ENCODE results near the gene LYRM7.
"Not testable (repeated sequence)": the region's sequence is repeated elsewhere in the genome, so short reads cannot be mapped to it uniquely, and the experiment has no call there.

LYRM7 gene

GRCh38 chr5:131221888-131222287 lies 51.1 kb downstream of the LYRM7 start:
- no peak for DNase-seq

- DNase-seq, result no peak
These were observed 52.0 kb downstream of the LYRM7 start for GRCh38 chr5:131222731-131223130.

GRCh38 chr5:131223751-131224386 lies 53.1 kb downstream of the LYRM7 start:
- no peak for DNase-seq

GRCh38 chr5:131224387-131225201 lies 53.9 kb downstream of the LYRM7 start:
- DNase-seq, result no peak

GRCh38 chr5:131225282-131225974 lies 54.7 kb downstream of the LYRM7 start:
- no peak for DNase-seq

GRCh38 chr5:131226899-131227298 lies 56.2 kb downstream of the LYRM7 start:
- no peak for DNase-seq

- DNase-seq, result no peak
These were observed 57.9 kb downstream of the LYRM7 start for GRCh38 chr5:131228646-131229045.

GRCh38 chr5:131229623-131230022 lies 58.9 kb downstream of the LYRM7 start:
- no peak for DNase-seq

- DNase-seq, result no peak
These were observed 59.7 kb downstream of the LYRM7 start for GRCh38 chr5:131230406-131230805.

- DNase-seq, result no peak
These were observed 68.9 kb downstream of the LYRM7 start for GRCh38 chr5:131239686-131240085.

GRCh38 chr5:131242728-131243255 lies 72.0 kb downstream of the LYRM7 start:
- DNase-seq, result no peak

GRCh38 chr5:131245312-131245711 lies 74.6 kb downstream of the LYRM7 start:
- no peak for DNase-seq

- DNase-seq, result no peak
These were observed 75.2 kb downstream of the LYRM7 start for GRCh38 chr5:131245948-131246347.

GRCh38 chr5:131246504-131246903 lies 75.8 kb downstream of the LYRM7 start:
- DNase-seq, result no peak

- no peak for DNase-seq
These were observed 80.2 kb downstream of the LYRM7 start for GRCh38 chr5:131250751-131251475.

- no peak for DNase-seq
These were observed 82.1 kb downstream of the LYRM7 start for GRCh38 chr5:131252824-131253171.

- not testable (repeated sequence) for DNase-seq
These were observed 83.3 kb downstream of the LYRM7 start for GRCh38 chr5:131254025-131254424.

GRCh38 chr5:131254741-131255140 lies 84.0 kb downstream of the LYRM7 start:
- no peak for DNase-seq
